NCI-H1694 (cell line): ENCODE measurements around the gene MYH9.
A peak's percentile ranks its signal among the peaks of the same experiment; 100 is the strongest.

Source experiments
- DNase-seq: peaks from one replicate; lab custom pipeline; 2025; lab: John Stamatoyannopoulos, UW

Gene MYH9

GRCh38 chr22:36330655-36331305 is 57.0 kb downstream of the MYH9 start:
- no peak for DNase-seq

GRCh38 chr22:36330127-36330526 is 57.6 kb downstream of the MYH9 start:
- no peak for DNase-seq

- DNase-seq, result peak; percentile 92
Measured at GRCh38 chr22:36329254-36330078, 58.3 kb downstream of the MYH9 start.

- DNase-seq, result peak; percentile 13
Measured at GRCh38 chr22:36328635-36329253, 59.0 kb downstream of the MYH9 start.

- DNase-seq, result peak; percentile 48
Measured at GRCh38 chr22:36327922-36328551, 59.7 kb downstream of the MYH9 start.

- DNase-seq, result no peak
Measured at GRCh38 chr22:36326178-36327161, 61.3 kb downstream of the MYH9 start.

GRCh38 chr22:36325154-36326031 is 62.4 kb downstream of the MYH9 start:
- no peak for DNase-seq

- DNase-seq, result no peak
Measured at GRCh38 chr22:36324414-36324813, 63.4 kb downstream of the MYH9 start.

- no peak for DNase-seq
Measured at GRCh38 chr22:36323855-36324331, 63.9 kb downstream of the MYH9 start.

GRCh38 chr22:36323182-36323854 is 64.4 kb downstream of the MYH9 start:
- peak; percentile 18 for DNase-seq

GRCh38 chr22:36322602-36322915 is 65.2 kb downstream of the MYH9 start:
- no peak for DNase-seq

GRCh38 chr22:36321797-36322601 is 65.8 kb downstream of the MYH9 start:
- DNase-seq, result no peak

GRCh38 chr22:36320553-36320952 is 67.2 kb downstream of the MYH9 start:
- DNase-seq, result no peak

- no peak for DNase-seq
Measured at GRCh38 chr22:36319595-36320497, 67.9 kb downstream of the MYH9 start.

- no peak for DNase-seq
Measured at GRCh38 chr22:36318442-36318841, 69.3 kb downstream of the MYH9 start.

GRCh38 chr22:36317658-36318271 is 70.0 kb downstream of the MYH9 start:
- peak; percentile 71 for DNase-seq

- no peak for DNase-seq
Measured at GRCh38 chr22:36316419-36316818, 71.3 kb downstream of the MYH9 start.
